Aorta (tissue), 5 donors: Measurements from ENCODE around the gene WNT3A. TPM values are rescaled to one million over a fixed set of nuclear protein-coding genes. Genes with fewer than 3 reads are reported as not detected.

ENCODE experiments used
- ATAC-seq: fragments of 200-7000 bp; cut with Tn5 transposase; one replicate; pipeline ENCODE4 v1.9.1; 2022; ENCODE audit warnings: moderate library complexity; ENCODE audit not compliant: low FRiP score
- DNase-seq, 2 donors: peaks; one replicate each; pipeline ENCODE4 v3.0.0-alpha.2; 2020
- H3K27ac ChIP-seq, 2 donors: one replicate each; pipeline ENCODE4 v1.5.1; 2013; ENCODE audit warnings: low read length in 2 of 2, mild to moderate bottlenecking in 2 of 2, moderate library complexity in 2 of 2, control low read depth in 1 of 2, inconsistent platforms in 1 of 2, low read depth in 1 of 2
- H3K27me3 ChIP-seq, 2 donors: one replicate each; pipeline ENCODE4 v1.6.1; 2013; ENCODE audit warnings: control low read depth in 1 of 2, low read length in 1 of 2, mild to moderate bottlenecking in 1 of 2, moderate library complexity in 1 of 2; ENCODE audit not compliant: insufficient read depth in 2 of 2, control insufficient read depth in 1 of 2
- H3K36me3 ChIP-seq, 2 donors: one replicate each; pipeline ENCODE4 v1.6.1; 2013; ENCODE audit warnings: control low read depth in 1 of 2, low read length in 1 of 2, mild to moderate bottlenecking in 1 of 2; ENCODE audit not compliant: insufficient read depth in 2 of 2, control insufficient read depth in 1 of 2
- H3K4me1 ChIP-seq, 2 donors: one replicate each; pipeline ENCODE4 v1.6.1; 2013; ENCODE audit warnings: low read length in 2 of 2, control low read depth in 1 of 2, mild to moderate bottlenecking in 1 of 2, moderate library complexity in 1 of 2; ENCODE audit not compliant: insufficient read depth in 2 of 2, control insufficient read depth in 1 of 2
- H3K4me3 ChIP-seq, 2 donors: one replicate each; pipeline ENCODE4 v1.5.1; 2013; ENCODE audit warnings: low read length in 2 of 2, control low read depth in 1 of 2, mild to moderate bottlenecking in 1 of 2
- H3K9me3 ChIP-seq: one replicate; pipeline ENCODE4 v1.6.1; 2013; ENCODE audit warnings: mild to moderate bottlenecking, low read length; ENCODE audit not compliant: control insufficient read depth
- WGBS, 2 donors: extraction: QIAGEN DNeasy Blood & Tissue Kit; methylation state at CpG; one replicate each; pipeline ENCODE4 v1.1.7; 2013; 5-methylcytosine and 5-hydroxymethylcytosine counted together
- intact Hi-C, 2 donors: fragments of 100-400 bp; cut with DNase I; formaldehyde crosslinking; loops; one replicate each; pipeline versions ENCODE4 v1.14.2 to v1.15.0; 2022
- polyA plus RNA-seq, 2 donors: library from polyadenylated mRNA; stranded (reverse); fragments of 200-250 nt; gene quantifications; one replicate each; pipeline ENCODE4 v1.2.3, GENCODE V29; 2013
- total RNA-seq, 2 donors: library from RNA; stranded (reverse); fragmentation: NEBNext Ultra II Directional; extraction: Animal tissue kit (Norgen Biotek cat#: 25700); gene quantifications; one replicate each; pipeline ENCODE4 v1.2.1, GENCODE V29; 2021
- donor health status: healthy with polysubstance abuse.
- donor health status: Bipolar disorder and iron deficiency.
- donor health status: DM: no; HTN: no; CAD: no.
- donor health status: DM: no; HTN: no; CAD: no.
- donor health status: DM: yes; HTN: yes; CAD: no.

Gene WNT3A
- total and polyA plus RNA-seq, 4 donors, result not detected

DNA sequence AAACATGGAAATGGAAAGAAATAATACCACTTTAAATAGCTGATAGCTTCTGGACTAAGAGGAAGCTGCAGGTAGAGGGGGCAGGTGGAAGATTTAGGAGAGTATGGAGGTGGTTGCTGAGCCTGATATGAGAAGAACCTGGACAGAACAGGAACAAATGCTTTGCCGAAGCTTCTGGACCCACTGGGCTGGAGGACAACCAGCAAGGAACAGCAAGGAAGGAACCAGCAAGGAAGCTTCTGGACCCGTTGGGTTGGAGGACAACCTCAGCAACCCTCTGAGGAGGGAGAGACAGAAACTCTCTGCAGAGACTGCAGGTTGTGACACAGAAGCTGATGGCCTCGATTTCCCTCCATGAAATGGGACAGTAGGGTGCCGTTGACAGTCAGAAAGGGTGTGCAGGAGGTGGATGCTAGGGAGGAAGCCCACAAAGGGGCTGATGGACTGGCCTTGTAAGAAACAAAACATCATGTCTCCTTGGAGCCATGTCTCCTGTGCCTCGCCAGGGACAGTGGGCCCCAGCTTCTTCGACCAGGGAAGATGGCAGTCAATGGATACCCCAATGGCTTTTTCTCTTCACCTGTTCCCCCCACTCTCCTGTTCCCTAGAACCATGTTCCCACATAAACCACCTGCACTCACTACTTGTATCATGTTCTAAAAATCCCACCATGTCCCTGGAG lies 8.3 kb upstream of the WNT3A start:
- no peak overlapping the region for H3K27ac ChIP-seq
- intact Hi-C loops, result no loop called here
- no peaks in the 10 kb centered on the region for H3K36me3 ChIP-seq
- no peaks in the 10 kb centered on the region for H3K4me1 ChIP-seq
- H3K4me3 ChIP-seq, result no peak overlapping the region
- peaks cover 0 to 2% of the 10 kb centered on the region in 2 donors for H3K27me3 ChIP-seq
- ATAC-seq (no peak), DNase-seq (no peak)
- WGBS, 2 donors, result 73 to 75% methylated on average over 6 of the region's 6 CpGs
- peaks cover 7% of the 10 kb centered on the region for H3K9me3 ChIP-seq

DNA sequence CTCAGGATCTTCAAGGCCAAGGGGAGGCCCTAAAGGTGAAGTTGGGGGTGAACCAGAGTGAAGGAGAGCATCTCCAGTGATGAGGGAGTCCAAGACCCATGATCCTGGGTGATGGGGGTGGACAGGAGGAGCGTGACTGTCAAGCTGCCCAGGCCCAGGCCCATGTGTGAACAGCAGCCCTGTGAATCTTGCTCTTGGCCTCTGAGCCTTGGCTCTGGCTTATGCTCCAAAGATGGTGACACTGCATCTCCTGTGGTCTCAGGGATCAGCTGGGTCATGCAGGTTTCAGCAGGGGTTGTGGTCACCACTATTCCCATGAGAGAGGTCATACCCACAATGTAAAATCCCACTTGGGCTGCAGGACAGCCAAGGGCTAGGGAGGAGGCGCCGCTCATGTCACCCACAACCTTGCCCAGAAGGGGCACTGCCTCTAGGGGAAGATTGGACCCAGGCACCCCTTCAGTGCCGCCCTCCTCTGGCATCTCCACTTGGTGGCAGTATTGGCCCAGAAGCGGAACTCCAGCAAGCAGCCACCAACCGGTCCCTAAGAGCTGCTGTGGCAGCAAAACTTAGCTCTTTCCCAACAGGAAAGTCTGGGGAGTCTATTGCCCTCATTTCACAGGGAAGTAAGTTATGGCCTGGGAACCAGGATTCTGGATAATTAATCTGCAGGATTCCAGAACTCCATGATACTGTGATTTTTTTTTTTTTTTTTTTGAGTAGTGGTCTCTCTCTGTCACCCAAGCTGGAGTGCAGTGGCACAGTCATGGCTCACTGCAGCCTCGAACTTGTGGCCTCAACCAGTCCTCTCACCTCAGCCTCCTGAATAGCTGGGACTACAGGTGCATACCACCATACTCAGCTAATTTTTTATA lies 7.5 kb upstream of the WNT3A start:
- no peak for ATAC-seq
- H3K27me3 ChIP-seq, result peaks cover 0 to 2% of the 10 kb centered on the region in 2 donors
- 24 to 25% methylated on average over 7 of the region's 7 CpGs for WGBS, 2 donors

DNA sequence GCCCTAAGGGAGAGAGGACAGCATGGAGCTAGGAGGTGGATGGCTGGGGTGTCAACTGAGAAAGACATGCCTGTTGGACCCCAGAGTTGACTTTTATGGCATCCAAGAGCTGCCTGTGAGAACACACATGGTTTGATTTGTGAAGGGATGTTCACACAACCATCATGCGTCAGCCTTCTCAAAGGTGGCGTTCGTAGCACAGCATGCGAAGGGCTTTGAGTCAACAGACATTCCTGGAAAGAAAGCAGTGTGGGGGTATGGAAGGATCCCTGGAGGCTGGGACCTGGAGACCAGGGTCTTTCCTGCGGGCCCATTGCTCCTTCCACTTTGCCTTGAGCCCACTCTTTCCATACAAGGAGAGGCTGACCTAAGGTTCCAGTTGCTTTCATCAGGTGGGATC lies 6.4 kb upstream of the WNT3A start:
- DNase-seq, result no peak
- Histone ChIP-seq H3K27me3 (peaks cover 0 to 2% of the 10 kb centered on the region in 2 donors), H3K36me3 (no peaks in the 10 kb centered on the region), H3K9me3 (peaks cover 7% of the 10 kb centered on the region), H3K4me1 (no peaks in the 10 kb centered on the region), H3K4me3 (no peak overlapping the region), H3K27ac (no peak overlapping the region)
- ATAC-seq, result no peak
- WGBS, 2 donors, result 80 to 91% methylated on average over 5 of the region's 5 CpGs
- intact Hi-C loops, result loop anchor here in 1 of 2 donors (5.0 kb wide), 1 partner anchor 112 kb away; no protein-coding TSS in a partner anchor

More for the DNA sequence above, 7.5 kb upstream of the WNT3A start:
- no peaks in the 10 kb centered on the region for H3K36me3 ChIP-seq
- no peak overlapping the region for H3K4me3 ChIP-seq
- peak; percentile 65 to 76 for DNase-seq
- intact Hi-C loops, result no loop called here
- peaks cover 7% of the 10 kb centered on the region for H3K9me3 ChIP-seq
- no peak overlapping the region for H3K27ac ChIP-seq
- H3K4me1 ChIP-seq, result no peaks in the 10 kb centered on the region

DNA sequence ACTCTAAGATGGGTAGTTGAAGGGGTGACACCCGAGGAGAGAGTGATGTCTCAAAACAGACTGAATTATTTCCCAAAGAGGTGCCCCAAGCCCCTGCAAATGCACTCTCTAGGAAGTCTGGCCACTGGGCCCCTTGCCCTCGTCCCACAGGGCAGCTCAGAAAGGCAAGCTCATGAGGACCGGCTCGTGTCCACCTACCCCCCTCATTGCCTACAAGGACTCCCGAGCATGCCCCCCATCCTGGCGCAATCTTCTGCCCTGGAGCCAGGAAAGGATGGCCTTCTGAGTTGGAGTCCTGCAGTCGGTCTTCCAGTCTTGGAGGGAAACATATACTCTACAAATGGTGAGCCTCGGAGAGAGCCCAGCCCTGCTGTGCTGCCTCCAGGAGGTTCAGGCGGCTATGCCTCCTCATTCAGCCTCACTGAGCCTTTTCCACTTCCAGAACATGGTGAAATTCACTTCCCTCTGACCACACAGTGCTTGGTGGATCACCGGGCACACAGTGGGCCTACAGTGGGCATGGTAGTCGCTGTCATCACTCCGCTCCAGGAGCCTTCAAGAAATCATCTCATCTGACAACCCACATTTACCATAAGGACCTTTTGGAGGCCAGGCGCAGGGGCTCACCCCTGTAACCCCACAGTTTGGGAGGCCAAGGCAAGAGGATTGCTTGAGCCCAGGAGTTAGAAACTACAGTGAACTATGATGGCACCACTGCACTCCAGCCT lies 5.8 kb upstream of the WNT3A start:
- 86% methylated on average over 13 of the region's 13 CpGs for WGBS, 2 donors
- peak in 1 of 2 donors; percentile 44 for DNase-seq
- intact Hi-C loops, result loop anchor here in 1 of 2 donors (5.0 kb wide), 1 partner anchor 111 kb away; no protein-coding TSS in a partner anchor
- H3K9me3 ChIP-seq, result peaks cover 5% of the 10 kb centered on the region
- H3K27ac ChIP-seq, result no peak overlapping the region
- no peak overlapping the region for H3K4me3 ChIP-seq
- no peaks in the 10 kb centered on the region for H3K4me1 ChIP-seq
- peaks cover 0 to 2% of the 10 kb centered on the region in 2 donors for H3K27me3 ChIP-seq
- no peak for ATAC-seq
- no peaks in the 10 kb centered on the region for H3K36me3 ChIP-seq

DNA sequence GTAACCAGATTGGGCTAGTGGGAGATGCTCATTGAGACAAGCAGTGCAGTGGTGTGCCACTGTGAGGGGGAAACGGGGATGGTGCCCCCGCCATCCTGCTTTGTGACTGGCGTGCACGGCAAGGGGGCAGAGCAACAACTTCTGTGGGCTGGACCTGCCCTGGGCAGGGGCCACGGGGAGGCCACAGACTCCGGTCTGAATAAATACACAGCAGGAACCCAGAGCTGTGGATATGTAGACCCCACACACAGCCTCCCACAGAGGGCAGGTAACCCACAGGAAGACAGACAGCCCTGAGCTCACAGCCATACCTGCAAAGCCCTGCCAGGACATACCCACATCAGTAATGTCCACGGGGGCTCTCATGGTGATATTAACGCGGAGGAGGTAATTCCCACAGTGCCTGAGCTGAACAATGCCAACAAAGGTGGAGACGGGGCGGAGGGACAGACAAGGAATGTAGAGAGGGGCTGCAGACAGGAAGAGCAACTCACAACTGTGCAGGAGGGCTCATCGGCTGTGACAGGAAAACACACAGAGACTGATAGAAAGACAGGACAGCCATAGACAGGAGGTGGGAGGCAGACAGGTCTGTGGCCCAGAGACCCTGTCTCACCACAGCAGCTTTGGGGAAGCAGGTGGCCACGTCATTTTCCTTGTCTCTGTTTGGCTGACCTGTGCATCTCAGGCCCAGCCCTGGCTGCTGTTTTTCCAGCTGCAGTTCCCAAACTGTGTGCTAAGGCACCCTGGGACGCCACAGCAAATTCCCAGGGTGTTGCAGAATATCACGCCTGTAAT lies 4.9 kb upstream of the WNT3A start:
- DNase-seq, result peak in 1 of 2 donors; percentile 30
- peaks cover 0 to 2% of the 10 kb centered on the region in 2 donors for H3K27me3 ChIP-seq
- intact Hi-C loops, result loop anchor here in 1 of 2 donors (5.0 kb wide), 1 partner anchor 110 kb away; no protein-coding TSS in a partner anchor

DNA sequence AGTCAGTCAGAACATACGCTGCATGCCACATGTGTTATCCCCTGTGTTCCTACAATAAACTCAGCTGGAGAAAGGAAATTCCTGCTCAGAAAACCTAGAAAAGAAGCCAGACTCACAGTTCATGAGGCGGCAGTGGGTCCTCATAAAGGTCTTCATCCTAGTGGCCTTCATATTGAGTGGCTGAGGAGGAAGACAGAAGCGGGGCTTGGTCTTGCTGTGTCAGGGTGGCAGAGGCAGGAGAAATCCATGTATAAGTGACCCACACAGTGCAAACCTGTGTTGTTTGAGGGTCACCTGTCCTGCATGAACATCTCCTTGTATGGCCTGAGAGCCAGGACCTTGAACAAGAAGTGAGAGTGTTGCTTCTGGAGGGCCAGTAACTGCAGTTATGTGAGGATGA lies 4.0 kb upstream of the WNT3A start:
- Histone ChIP-seq H3K9me3 (peaks cover 5% of the 10 kb centered on the region), H3K27ac (no peak overlapping the region), H3K4me3 (no peak overlapping the region), H3K27me3 (peaks cover 0 to 2% of the 10 kb centered on the region in 2 donors), H3K36me3 (no peaks in the 10 kb centered on the region), H3K4me1 (no peaks in the 10 kb centered on the region)
- WGBS, 2 donors, result 84 to 86% methylated on average over 3 of the region's 3 CpGs
- ATAC-seq, result no peak
- DNase-seq, result peak in 1 of 2 donors; percentile 7
- intact Hi-C loops, result loop anchor here in 1 of 2 donors (5.0 kb wide), 1 partner anchor 110 kb away; no protein-coding TSS in a partner anchor

More for the DNA sequence above, 4.9 kb upstream of the WNT3A start:
- ATAC-seq, result no peak
- no peak overlapping the region for H3K27ac ChIP-seq
- H3K9me3 ChIP-seq, result peaks cover 5% of the 10 kb centered on the region
- H3K4me1 ChIP-seq, result no peaks in the 10 kb centered on the region
- H3K4me3 ChIP-seq, result no peak overlapping the region
- no peaks in the 10 kb centered on the region for H3K36me3 ChIP-seq
- WGBS, 2 donors, result 76% methylated on average over 15 of the region's 15 CpGs

DNA sequence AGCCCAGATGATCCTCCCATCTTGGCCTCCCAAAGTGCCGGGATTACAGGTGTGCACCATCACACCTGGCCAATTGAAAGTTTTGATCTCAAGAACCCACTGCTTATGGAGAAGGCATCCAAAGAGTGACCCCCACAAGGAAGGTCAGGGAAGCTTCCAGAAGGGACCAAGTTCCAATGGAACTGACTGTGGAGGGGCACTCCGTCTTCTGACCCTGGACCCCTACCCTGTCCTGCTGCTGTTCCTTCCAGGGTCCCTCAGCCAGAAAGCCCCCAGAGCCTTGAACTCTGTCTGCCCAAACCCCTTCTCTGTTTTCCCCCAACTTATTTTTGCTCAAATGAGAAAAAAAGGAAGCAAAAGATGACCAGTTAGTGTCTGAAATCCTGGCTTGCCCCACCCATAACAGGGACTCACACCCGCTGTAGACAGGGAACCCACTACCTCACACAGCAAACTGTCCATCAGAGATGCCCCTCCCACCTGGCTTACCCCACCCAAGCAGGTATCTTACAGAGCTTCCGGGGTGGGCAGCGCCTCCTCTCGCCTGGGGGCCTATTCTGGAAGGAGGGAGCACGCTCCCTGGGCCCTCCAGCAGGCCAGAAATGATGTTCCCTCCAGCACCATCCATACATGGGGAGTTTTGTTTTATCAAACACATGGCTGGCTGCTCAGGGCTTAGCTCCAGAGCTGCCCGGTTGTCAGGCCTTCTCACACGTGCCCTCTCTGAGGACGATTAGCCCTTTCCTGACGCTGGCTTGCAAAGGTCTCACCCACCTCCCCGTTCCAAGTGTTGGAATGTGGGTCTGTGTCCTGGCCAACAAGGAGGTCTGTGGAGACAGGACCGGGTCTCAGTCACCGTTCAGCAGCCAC lies 3.1 kb upstream of the WNT3A start:
- ATAC-seq (no peak), DNase-seq (peak in 1 of 2 donors; percentile 54)
- Histone ChIP-seq H3K27ac (no peak overlapping the region), H3K9me3 (peaks cover 2% of the 10 kb centered on the region), H3K27me3 (peaks cover 0 to 2% of the 10 kb centered on the region in 2 donors), H3K4me1 (no peaks in the 10 kb centered on the region), H3K4me3 (no peak overlapping the region), H3K36me3 (no peaks in the 10 kb centered on the region)
- intact Hi-C loops, result loop anchor here in 1 of 2 donors (5.0 kb wide), 1 partner anchor 109 kb away; no protein-coding TSS in a partner anchor
- WGBS, 2 donors, result 44 to 48% methylated on average over 14 of the region's 14 CpGs
